Activated CD8-positive, alpha-beta memory T cell treated with anti-CD3 and anti-CD28 coated beads for 48 hours (primary cell): ENCODE results near the gene VAC14.

ENCODE experiments used
- DNase-seq, 3 experiments: peaks; one replicate each; pipeline ENCODE4 v3.0.0-alpha.2; 2020; ENCODE audit warnings: low read depth in 2 of 3, low spot score in 2 of 3

VAC14 gene

DNA sequence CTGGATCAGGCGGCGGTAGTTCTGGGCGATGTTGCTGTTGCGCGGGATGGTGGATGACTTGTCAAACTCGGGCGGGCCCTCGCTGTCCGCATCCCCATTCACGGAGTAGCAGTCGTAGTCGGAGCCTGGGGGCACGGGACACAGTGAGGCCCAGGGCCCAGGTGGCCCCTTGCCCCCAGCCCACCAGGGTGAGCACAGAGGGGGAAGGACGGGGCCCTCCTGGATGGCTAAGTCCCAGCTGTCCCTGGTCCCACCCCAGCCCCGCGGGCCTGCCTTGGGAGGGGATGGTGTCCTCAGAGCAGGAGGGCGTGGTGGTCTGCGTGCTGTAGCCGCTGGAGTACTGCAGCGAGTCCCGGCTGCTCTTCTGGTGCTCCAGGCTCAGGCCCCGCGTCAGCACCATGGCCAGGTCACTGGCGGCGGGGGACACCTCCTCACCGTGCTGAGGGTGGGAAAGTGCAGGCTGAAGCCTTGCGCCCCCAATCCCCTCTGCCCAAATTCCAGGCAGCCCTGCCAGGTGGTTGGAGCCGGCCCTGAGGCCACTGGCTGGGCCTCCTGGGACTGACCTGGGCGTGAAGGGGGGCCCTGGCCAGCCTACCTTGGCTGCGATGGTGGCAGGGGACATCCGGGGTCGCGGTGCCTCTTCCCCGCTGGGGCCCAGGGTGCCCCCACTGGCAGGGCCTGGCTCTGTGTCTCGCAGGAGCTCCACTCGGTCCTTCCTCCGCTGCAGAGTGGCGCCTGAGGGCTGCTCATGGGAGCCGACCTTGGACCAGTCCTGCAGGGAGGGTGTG is 136.4 kb downstream of the VAC14 start:
- DNase-seq, result no peak

GRCh38 chr16:70663524-70664324 is 137.2 kb downstream of the VAC14 start:
- no peak for DNase-seq

GRCh38 chr16:70662991-70663523 is 137.9 kb downstream of the VAC14 start:
- DNase-seq, result no peak

DNA sequence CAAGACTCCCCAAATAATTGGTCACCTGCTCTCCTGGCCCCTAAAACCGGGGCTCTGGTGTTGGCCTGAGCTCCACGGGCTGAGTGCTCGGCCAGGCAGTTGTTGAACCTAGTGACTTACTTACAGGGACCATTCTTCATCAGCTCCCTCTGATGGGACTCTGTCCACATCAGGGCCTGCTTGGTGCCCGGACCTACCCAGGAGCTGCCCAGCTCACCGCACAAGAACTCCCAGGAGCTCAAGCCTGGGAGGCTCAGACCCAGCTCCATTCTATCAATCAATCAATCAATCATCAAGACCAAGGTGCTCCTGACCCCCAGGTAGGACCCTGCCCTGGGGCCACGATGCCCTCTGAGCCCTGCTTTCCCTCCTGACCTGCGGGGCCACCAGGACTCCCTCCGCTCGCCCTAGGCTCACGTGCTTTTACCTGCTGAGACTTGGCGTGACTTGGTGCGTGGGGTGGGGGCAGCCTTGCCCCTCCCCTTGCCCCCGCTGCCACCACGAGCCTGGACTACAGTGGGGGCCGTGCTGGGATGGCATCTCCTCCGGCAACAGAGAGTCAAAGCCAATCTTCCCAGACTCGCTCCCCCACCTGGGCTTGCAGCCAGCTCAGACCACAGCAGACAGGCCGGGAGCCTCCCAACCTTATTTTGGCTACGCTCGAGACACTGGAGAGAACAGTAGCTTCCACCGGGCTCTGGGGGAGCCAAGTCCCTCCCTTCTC is 138.9 kb downstream of the VAC14 start:
- DNase-seq, result no peak

- DNase-seq, result no peak
These were observed 139.4 kb downstream of the VAC14 start for GRCh38 chr16:70661534-70661917.

DNA sequence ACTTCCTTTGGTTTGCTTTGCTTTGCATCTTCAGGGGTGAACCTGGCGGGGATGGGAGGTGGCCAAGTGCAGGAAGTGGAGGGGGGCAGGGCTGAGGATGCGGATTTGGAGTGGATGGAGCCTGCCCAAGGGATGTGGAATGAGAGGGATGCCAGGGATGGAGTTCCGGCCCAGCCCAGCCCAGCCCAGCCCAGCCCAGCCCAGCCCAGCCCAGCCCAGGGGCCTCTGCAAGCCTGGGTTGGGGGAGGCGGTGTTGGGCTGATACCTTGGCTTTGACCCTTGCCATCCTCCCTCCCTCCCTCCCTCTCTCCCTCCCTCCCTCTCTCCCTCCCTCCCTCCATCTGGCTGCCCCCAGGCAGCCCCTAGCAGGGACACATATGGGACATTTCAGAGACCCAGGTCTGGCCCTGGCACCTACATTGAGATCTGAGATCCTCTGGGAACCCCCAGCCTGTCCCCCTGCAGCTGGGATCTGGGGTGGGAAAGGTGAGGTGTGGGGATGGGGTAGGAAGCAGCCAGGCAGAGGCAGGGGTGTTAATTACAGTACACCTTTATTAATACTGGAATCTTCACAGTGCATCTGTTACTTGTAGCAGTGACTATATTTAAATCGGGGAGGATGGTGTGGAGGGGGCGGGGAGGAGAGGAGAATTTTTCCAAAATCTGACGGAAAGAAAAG is 140.1 kb downstream of the VAC14 start:
- DNase-seq, result no peak

DNA sequence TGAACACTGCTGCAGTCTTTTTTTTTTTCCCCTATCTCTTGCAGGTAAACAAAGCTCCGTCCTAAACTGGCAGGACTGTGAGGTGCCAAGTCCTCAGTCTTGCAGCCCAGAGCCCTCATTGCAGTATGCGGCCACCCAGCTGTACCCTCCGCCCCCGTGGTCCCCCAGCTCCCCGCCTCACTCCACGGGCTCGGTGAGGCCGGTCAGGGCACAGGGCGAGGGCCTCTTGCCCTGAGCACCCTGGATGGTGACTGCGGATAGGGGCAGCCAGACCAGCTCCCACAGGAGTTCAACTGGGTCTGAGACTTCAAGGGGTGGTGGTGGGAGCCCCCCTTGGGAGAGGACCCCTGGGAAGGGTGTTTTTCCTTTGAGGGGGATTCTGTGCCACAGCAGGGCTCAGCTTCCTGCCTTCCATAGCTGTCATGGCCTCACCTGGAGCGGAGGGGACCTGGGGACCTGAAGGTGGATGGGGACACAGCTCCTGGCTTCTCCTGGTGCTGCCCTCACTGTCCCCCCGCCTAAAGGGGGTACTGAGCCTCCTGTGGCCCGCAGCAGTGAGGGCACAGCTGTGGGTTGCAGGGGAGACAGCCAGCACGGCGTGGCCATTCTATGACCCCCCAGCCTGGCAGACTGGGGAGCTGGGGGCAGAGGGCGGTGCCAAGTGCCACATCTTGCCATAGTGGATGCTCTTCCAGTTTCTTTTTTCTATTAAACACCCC is 140.8 kb downstream of the VAC14 start:
- no peak for DNase-seq

- DNase-seq, result no peak
These were observed 141.4 kb downstream of the VAC14 start for GRCh38 chr16:70659546-70659945.

DNA sequence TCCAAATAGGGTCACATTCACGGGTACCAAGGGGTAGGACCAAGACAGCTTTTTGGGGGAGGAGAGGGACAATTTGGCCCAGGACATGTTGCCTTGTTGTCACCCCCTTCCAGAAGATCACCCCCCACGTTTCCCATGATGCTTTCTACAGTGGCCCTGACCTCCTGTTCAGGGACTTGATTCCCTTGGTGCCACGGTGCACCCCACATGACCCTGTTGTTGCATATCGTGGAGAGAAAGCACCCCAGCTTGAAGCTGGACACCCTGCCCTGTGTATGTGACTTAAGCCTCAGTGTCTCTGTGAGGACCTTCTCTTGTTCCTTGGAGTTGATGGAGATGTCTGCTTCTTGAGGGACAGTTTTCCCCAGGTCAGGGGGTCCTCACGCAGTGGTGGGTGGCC is 142.0 kb downstream of the VAC14 start:
- no peak for DNase-seq

- no peak for DNase-seq
These were observed 143.0 kb downstream of the VAC14 start for GRCh38 chr16:70657956-70658355.

- DNase-seq, result no peak
These were observed 144.2 kb downstream of the VAC14 start for GRCh38 chr16:70656712-70657263.

DNA sequence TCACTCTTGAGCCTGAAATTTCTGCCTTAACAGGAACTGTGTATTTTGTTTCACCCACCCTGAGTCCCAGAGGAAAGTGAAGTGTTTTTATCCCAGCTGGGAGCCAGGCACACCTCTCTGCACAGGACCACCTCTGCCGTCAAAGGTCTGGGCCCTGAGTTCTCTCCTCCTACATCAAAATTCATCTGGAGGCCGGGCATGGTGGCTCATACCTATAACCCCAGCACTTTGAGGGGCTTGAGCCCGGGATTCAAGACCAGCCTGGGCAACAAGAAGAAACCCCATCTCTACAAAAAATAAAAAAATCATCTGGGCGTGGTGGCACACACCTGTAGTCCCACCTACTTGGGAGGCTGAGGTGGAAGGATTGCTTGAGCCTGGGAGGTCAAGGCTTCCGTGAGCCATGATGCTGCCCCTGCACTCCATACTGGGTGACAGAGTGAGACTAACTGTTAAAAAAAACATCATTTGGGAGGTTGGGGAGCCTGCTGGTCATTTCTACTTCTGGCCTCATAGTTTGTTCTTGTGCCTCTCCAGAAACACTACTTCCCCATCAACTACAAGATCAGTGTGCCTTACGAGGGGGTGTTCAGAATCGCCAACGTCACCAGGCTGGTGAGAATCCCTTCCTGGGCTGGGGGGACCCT is 144.8 kb downstream of the VAC14 start:
- DNase-seq, result no peak

DNA sequence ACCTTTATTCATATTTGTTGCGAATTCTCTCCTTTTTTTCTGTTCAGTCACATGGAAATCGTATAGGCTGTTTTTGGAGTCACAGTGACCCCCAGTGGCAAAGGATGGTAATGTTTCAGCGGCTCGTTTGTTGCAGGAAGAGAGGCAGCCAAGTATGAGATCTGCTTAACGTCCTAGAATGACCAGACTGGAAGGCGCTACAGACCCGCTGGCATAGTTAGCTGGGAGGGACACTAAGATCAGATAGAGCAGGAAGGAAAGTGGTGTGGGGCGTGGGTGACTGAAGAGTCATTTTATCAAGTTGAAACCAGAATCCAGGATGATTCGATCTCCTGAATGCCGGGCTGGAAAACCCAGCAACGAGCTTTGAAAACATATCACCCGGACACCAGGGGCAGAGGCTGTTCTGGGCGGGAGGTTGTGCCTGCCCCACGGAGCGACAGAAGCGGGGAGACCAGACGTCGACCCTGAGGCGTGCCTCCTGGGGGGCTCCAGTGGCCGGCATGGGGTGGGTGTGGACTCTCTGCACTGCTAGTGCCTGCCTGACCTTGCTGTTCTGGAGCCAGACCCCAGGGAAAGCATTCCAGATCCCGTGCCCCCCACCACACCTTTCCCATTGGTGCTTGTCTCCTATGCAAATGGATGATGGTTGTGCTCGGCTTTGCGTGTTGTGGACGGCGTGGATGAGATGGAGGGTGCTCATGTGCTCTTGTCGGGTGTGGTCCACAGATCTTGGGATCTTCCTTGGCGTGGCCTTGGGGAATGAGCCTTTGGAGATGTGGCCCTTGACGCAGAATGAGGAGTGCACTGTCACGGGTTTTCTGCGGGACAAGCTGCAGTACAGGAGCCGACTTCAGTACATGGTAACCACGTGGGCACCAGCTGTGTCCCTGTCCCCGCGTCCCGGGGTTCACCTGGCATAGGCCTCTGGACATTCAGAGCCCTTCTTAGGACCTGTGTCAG is 146.9 kb downstream of the VAC14 start:
- DNase-seq, result peak; percentile 40 to 82 (median 74)

- no peak for DNase-seq
These were observed 147.6 kb downstream of the VAC14 start for GRCh38 chr16:70653406-70653805.

- no peak for DNase-seq
These were observed 148.6 kb downstream of the VAC14 start for GRCh38 chr16:70652322-70652721.

DNA sequence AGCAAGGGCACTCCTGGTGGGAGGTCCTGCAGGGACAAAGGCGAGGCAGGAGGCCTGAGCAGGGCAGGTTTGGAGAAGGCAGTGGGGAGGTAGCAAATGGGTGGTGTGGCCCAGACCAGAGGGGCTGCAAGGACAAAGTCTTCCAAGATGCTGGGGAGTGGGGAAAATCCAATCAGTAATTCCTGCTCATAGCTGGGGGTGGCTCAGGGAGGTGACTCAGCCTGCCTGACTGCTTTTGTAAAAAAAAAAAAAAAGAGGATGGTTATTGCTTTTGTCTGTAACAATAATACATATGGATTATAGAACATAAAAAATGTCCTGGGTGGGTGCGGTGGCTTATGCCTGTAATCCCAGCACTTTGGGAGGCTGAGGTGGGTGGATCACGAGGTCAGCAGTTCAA is 149.4 kb downstream of the VAC14 start:
- DNase-seq, result no peak

- no peak for DNase-seq
These were observed 150.7 kb downstream of the VAC14 start for GRCh38 chr16:70650216-70650615.

DNA sequence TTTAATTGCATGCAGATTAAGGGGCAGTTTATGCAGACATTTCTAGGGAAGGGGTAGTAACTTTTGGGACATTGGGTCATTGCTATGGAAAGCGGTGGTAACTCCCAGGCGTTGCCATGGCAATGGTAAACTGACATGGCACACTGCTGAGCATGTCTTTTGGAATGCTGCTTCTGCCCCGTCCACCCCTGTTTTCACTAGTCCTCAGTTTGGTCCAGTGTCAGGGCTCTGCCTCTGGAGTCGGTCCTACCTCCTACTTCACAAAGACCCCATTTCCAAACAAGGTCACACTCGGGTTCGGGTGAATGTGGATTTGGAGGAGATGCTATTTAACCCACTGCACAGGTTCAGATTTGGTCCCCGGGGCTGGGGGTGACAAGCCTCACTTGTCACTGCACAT is 151.7 kb downstream of the VAC14 start:
- DNase-seq, result no peak
